ENCODE measurements around the gene MPLKIP.
"Not testable (repeated sequence)": the region's sequence is repeated elsewhere in the genome, so short reads cannot be mapped to it uniquely, and the experiment has no call there.

Gene MPLKIP

GRCh38 chr7:40122940-40123254, 11.5 kb downstream of the MPLKIP start:
- no peak for DNase-seq

GRCh38 chr7:40122100-40122939, 12.1 kb downstream of the MPLKIP start:
- not testable (repeated sequence) for DNase-seq

GRCh38 chr7:40120020-40120419, 14.4 kb downstream of the MPLKIP start:
- DNase-seq = no peak

- DNase-seq = not testable (repeated sequence)
Observed at GRCh38 chr7:40118201-40118600, 16.2 kb downstream of the MPLKIP start.

- not testable (repeated sequence) for DNase-seq
Observed at GRCh38 chr7:40117199-40117598, 17.2 kb downstream of the MPLKIP start.

- DNase-seq = no peak
Observed at GRCh38 chr7:40115936-40116335, 18.5 kb downstream of the MPLKIP start.

- no peak for DNase-seq
Observed at GRCh38 chr7:40105879-40106473, 28.4 kb downstream of the MPLKIP start.

GRCh38 chr7:40102897-40103296, 31.5 kb downstream of the MPLKIP start:
- no peak for DNase-seq

- no peak for DNase-seq
Observed at GRCh38 chr7:40101201-40101600, 33.2 kb downstream of the MPLKIP start.

GRCh38 chr7:40099837-40100236, 34.6 kb downstream of the MPLKIP start:
- no peak for DNase-seq

GRCh38 chr7:40098810-40099209, 35.6 kb downstream of the MPLKIP start:
- no peak for DNase-seq

- DNase-seq = no peak
Observed at GRCh38 chr7:40097728-40098127, 36.7 kb downstream of the MPLKIP start.

GRCh38 chr7:40095695-40096327, 38.6 kb downstream of the MPLKIP start:
- no peak for DNase-seq

GRCh38 chr7:40095230-40095629, 39.2 kb downstream of the MPLKIP start:
- no peak for DNase-seq

GRCh38 chr7:40093631-40094350, 40.6 kb downstream of the MPLKIP start:
- DNase-seq = no peak

GRCh38 chr7:40092182-40092581, 42.2 kb downstream of the MPLKIP start:
- no peak for DNase-seq

GRCh38 chr7:40077849-40078248, 56.6 kb downstream of the MPLKIP start:
- DNase-seq = no peak

Measured in NCI-H1694 (cell line).